K562 (cell line): ENCODE measurements around the gene MYH6. TPM values are rescaled to one million over a fixed set of nuclear protein-coding genes. Genes with fewer than 3 reads are reported as not detected.

ENCODE experiments used
- ATAC-seq: fragments of 200-7000 bp; cut with Tn5 transposase; 3 replicates; pipeline ENCODE4 v1.9.1; 2020; ENCODE audit warnings: moderate library complexity
- BruUV-seq: library from RNA; stranded (reverse); fragments of 400-500 nt; replicated peaks from 2 replicates; lab custom pipeline; 2021; lab: Mats Ljungman, UMichigan
- CTCF ChIA-PET: fragments of 300-600 bp; formaldehyde crosslinking; extraction: SDS; loops from one replicate; lab custom pipeline; 2021; ENCODE audit warnings: low intra/inter-chr PET ratio; lab: Yijun Ruan, JAX
- POLR2A ChIA-PET: fragments of 300-600, 350-650 bp; sonication (Branson Sonifier 250); formaldehyde crosslinking; extraction: SDS; loops from one replicate; lab custom pipeline; 2021; ENCODE audit warnings: antibody characterized with exemption, inconsistent platforms; lab: Yijun Ruan, JAX
- DNase-seq, 4 experiments: peaks; one replicate each; pipeline versions ENCODE4 v3.0.0 to v3.0.0-alpha.2; 2011 to 2018; ENCODE audit warnings: low spot score in 3 of 4, mixed read lengths in 3 of 4; ENCODE audit errors: extremely low read depth in 1 of 4
- FAIRE-seq: peaks from 2 replicates; lab custom pipeline; 2011; peaks lifted over from hg19 to GRCh38; lab: Jason Lieb, UNC
- H2AFZ ChIP-seq: 2 replicates; pipeline ENCODE4 v1.6.0; 2011; ENCODE audit warnings: low read depth, low read length, control low read depth, inconsistent platforms
- H3K27ac ChIP-seq: fragments of 200-600 bp; 3 replicates; pipeline ENCODE4 v1.8.0; 2011; ENCODE audit warnings: low read depth, mild to moderate bottlenecking, control low read depth, inconsistent platforms, low read length, moderate library complexity, mixed read lengths; ENCODE audit errors: extremely low read depth
- H3K27me3 ChIP-seq, 2 experiments: fragments of 300-600 bp in 1 of 2; 2 replicates in 1 of 2; 3 replicates in 1 of 2; pipeline versions ENCODE4 v1.6.0 to v1.8.0; 2011; ENCODE audit warnings: inconsistent platforms in 2 of 2, low read length in 2 of 2, mild to moderate bottlenecking in 1 of 2, mixed read lengths in 1 of 2, moderate library complexity in 1 of 2; ENCODE audit not compliant: control insufficient read depth in 2 of 2, insufficient read depth in 2 of 2
- H3K36me3 ChIP-seq: fragments of 300-600 bp; 3 replicates; pipeline ENCODE4 v1.8.0; 2011; ENCODE audit warnings: mild to moderate bottlenecking, low read length, inconsistent platforms; ENCODE audit not compliant: control insufficient read depth, insufficient read depth
- H3K4me1 ChIP-seq, 2 experiments: fragments of 200-600 bp in 1 of 2; replicated peaks in 1 of 2; 2 replicates in 1 of 2; 3 replicates in 1 of 2; pipeline versions ENCODE4 v1.5.1 to v1.8.0; 2011; ENCODE audit warnings: inconsistent platforms in 2 of 2, low read length in 2 of 2, mild to moderate bottlenecking in 1 of 2, mixed read lengths in 1 of 2, moderate library complexity in 1 of 2; ENCODE audit not compliant: control insufficient read depth in 2 of 2, insufficient read depth in 2 of 2
- H3K4me2 ChIP-seq: 2 replicates; pipeline ENCODE4 v1.6.1; 2011; ENCODE audit warnings: low read length, control low read depth, inconsistent platforms, mixed read lengths; ENCODE audit not compliant: insufficient read depth
- H3K4me3 ChIP-seq: fragments of 200-600 bp; sonication (generic), shearing (Covaris generic); 2 replicates; pipeline ENCODE4 v1.5.1; 2016; ENCODE audit warnings: control low read depth, inconsistent platforms
- H3K79me2 ChIP-seq: fragments of 200-600 bp; 3 replicates; pipeline ENCODE4 v1.8.0; 2011; ENCODE audit warnings: low read length, inconsistent platforms; ENCODE audit not compliant: control insufficient read depth, insufficient read depth
- H3K9ac ChIP-seq, 2 experiments: 2 replicates each; pipeline versions ENCODE4 v1.6.0 to v1.6.1; 2011; ENCODE audit warnings: low read depth in 2 of 2, low read length in 2 of 2, control low read depth in 1 of 2, inconsistent platforms in 1 of 2, mild to moderate bottlenecking in 1 of 2, mixed read lengths in 1 of 2; ENCODE audit not compliant: insufficient read depth in 1 of 2
- H3K9me1 ChIP-seq: one replicate; pipeline ENCODE4 v1.6.0; 2011; ENCODE audit warnings: inconsistent platforms, mild to moderate bottlenecking, low read length, moderate library complexity; ENCODE audit not compliant: control insufficient read depth, insufficient read depth
- H3K9me3 ChIP-seq: replicated peaks from 2 replicates; pipeline ENCODE4 v1.5.1; 2011; ENCODE audit warnings: low read depth, low read length, inconsistent platforms; ENCODE audit not compliant: control insufficient read depth, insufficient read depth
- H4K20me1 ChIP-seq: replicated peaks from 2 replicates; pipeline ENCODE4 v1.6.1; 2011; ENCODE audit warnings: low read length, inconsistent platforms, mixed read lengths; ENCODE audit not compliant: control insufficient read depth, insufficient read depth
- HOMEZ ChIP-seq: fragments of 250-450 bp; sonication (Bioruptor Pico); IDR thresholded peaks from 2 replicates; pipeline ENCODE4 v1.4.0; 2020; ENCODE audit warnings: mild to moderate bottlenecking, moderate library complexity
- SAFB ChIP-seq: fragments of 200-400 bp; formaldehyde crosslinking; IDR thresholded peaks from 2 replicates; pipeline ENCODE4 v1.6.1; 2017; ENCODE audit warnings: low read depth, low read length, borderline replicate concordance
- SMAD1 ChIP-seq: fragments of 150-350 bp; IDR thresholded peaks from 2 replicates; pipeline ENCODE4 v1.6.1; 2014; ENCODE audit warnings: low read length, low read depth; ENCODE audit not compliant: partially characterized antibody
- SMAD2 ChIP-seq: fragments of 150-350 bp; IDR thresholded peaks from 2 replicates; pipeline ENCODE4 v1.6.1; 2014; ENCODE audit warnings: low read depth, mild to moderate bottlenecking, low read length
- SOX6 ChIP-seq: fragments of 450-650 bp; IDR thresholded peaks from 2 replicates; pipeline ENCODE4 v1.6.1; 2014; ENCODE audit warnings: mild to moderate bottlenecking
- ZNF263 ChIP-seq: sonication (generic); formaldehyde crosslinking; IDR thresholded peaks from 2 replicates; pipeline ENCODE4 v1.8.0; 2022; ENCODE audit warnings: mild to moderate bottlenecking, missing genetic modification reagents, borderline replicate concordance
- WGBS: fragments of 100-300 bp; shearing (Covaris generic); methylation state at CpG from one replicate; pipeline ENCODE4 v1.1.6; 2016; ENCODE audit warnings: low coverage, mixed read lengths; ENCODE audit not compliant: insufficient coverage; ENCODE audit errors: missing lambda C conversion rate; 5-methylcytosine and 5-hydroxymethylcytosine counted together
- in situ Hi-C: fragments of 300-500 bp; cut with MboI; formaldehyde crosslinking; loops from 4 replicates; pipeline ENCODE4 v1.15.0; 2018; ENCODE audit warnings: inconsistent platforms, mixed read lengths
- intact Hi-C: fragments of 100-400 bp; cut with micrococcal nuclease; formaldehyde crosslinking; loops from 2 replicates; pipeline ENCODE4 v1.14.2; 2022
- polyA plus RNA-seq, 8 experiments: library from polyadenylated mRNA; depleted of rRNA in 4 of 8; stranded (reverse) in 5 of 8; unstranded in 3 of 8; fragments of >200 nt; fragmentation: Nextera tagmentation in 2 of 8; fragmentation: Illumina TruSeq in 1 of 8; extraction: Ambion mirVana in 2 of 8; extraction: Trizol in 1 of 8; gene quantifications; 2 replicates each; pipeline versions ENCODE4 v1.2.1 to v1.2.3, GENCODE V29; 2011 to 2014; ENCODE audit warnings: inconsistent platforms in 1 of 8, missing spikeins in 1 of 8
- total RNA-seq, 7 experiments: library from RNA; depleted of rRNA in 6 of 7; stranded (reverse); fragments of >200 nt in 6 of 7; fragmentation: Illumina TruSeq in 2 of 7; extraction: Trizol in 2 of 7; gene quantifications; 2 replicates each; pipeline versions ENCODE4 v1.2.1 to v1.2.3, GENCODE V29; 2011 to 2021; ENCODE audit warnings: low replicate concordance in 1 of 7
- TF ChIP-seq, protein P1 (sequence below): fragments of 450-650 bp; IDR thresholded peaks from 2 replicates; pipeline ENCODE4 v1.6.1; 2016; ENCODE audit warnings: missing biosample characterization, missing genetic modification characterization

MYH6 gene
- total and polyA plus RNA-seq, 9 of the 15 experiments (the other 6 are each of a cell fraction or from before 2014, with no cell fraction given) = not detected

GRCh38 chr14:23409966-23410635 is 2.0 kb upstream of the MYH6 start:
- ChIA-PET CTCF (no interaction called here), POLR2A (interaction anchor here (0.5 to 1.0 kb wide), 2 partner anchors 13 to 16 kb away, joined by 3 read pairs; no protein-coding TSS in a partner anchor)
- ATAC-seq (no peak), FAIRE-seq (no peak), DNase-seq (no peak)
- H3K4me1 ChIP-seq = no peaks in the 10 kb centered on the region
- in situ Hi-C loops = no loop called here
- whole genome bisulfite sequencing = 0% methylated on average over 6 of the region's 14 CpGs
- no TSS peak for BruUV-seq
- H3K9me3 ChIP-seq = no peaks in the 10 kb centered on the region
- no peak overlapping the region for H3K9ac ChIP-seq
- no peak overlapping the region for H3K4me3 ChIP-seq
- no peak overlapping the region for H3K27ac ChIP-seq
- no peaks in the 10 kb centered on the region for H3K79me2 ChIP-seq
- intact Hi-C loops = no loop called here
- no peaks in the 10 kb centered on the region for H3K9me1 ChIP-seq
- peaks cover 14 to 87% of the 10 kb centered on the region in 2 experiments; a peak in 4 of 5 replicates for H3K27me3 ChIP-seq
- TF ChIP-seq ZNF263 (CRISPR knock-in tag) (peak; percentile 91), SOX6 (no peak)
- H3K4me2 ChIP-seq = no peak overlapping the region
- no peaks in the 10 kb centered on the region for H4K20me1 ChIP-seq
- no peaks in the 10 kb centered on the region for H3K36me3 ChIP-seq
- no peak overlapping the region for H2AFZ ChIP-seq

- no peaks in the 10 kb centered on the region for H3K4me1 ChIP-seq
- H3K4me3 ChIP-seq = no peak overlapping the region
- ChIA-PET CTCF (no interaction called here), POLR2A (no interaction called here)
- TF ChIP-seq HOMEZ (CRISPR knock-in tag) (no peak), SMAD1 (no peak), SMAD2 (no peak), SAFB (no peak)
- TF ChIP-seq, protein P1, sequence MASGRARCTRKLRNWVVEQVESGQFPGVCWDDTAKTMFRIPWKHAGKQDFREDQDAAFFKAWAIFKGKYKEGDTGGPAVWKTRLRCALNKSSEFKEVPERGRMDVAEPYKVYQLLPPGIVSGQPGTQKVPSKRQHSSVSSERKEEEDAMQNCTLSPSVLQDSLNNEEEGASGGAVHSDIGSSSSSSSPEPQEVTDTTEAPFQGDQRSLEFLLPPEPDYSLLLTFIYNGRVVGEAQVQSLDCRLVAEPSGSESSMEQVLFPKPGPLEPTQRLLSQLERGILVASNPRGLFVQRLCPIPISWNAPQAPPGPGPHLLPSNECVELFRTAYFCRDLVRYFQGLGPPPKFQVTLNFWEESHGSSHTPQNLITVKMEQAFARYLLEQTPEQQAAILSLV (tag) = no peak
- no peak overlapping the region for H3K9ac ChIP-seq
- H3K9me1 ChIP-seq = no peaks in the 10 kb centered on the region
- H3K9me3 ChIP-seq = no peaks in the 10 kb centered on the region
- H3K27me3 ChIP-seq = peaks cover 16 to 87% of the 10 kb centered on the region in 2 experiments; a peak in 4 of 5 replicates
- H3K36me3 ChIP-seq = no peaks in the 10 kb centered on the region
- no peak overlapping the region for H3K27ac ChIP-seq
- no peaks in the 10 kb centered on the region for H3K79me2 ChIP-seq
- DNase-seq (no peak), ATAC-seq (no peak), FAIRE-seq (no peak)
- no peak overlapping the region for H3K4me2 ChIP-seq
- no TSS peak for BruUV-seq
- in situ Hi-C loops (no loop called here), intact Hi-C loops (no loop called here)
- no peaks in the 10 kb centered on the region for H4K20me1 ChIP-seq
- WGBS = 8% methylated on average over 2 of the region's 2 CpGs
- no peak overlapping the region for H2AFZ ChIP-seq
Observed at GRCh38 chr14:23409475-23409874, 1.4 kb upstream of the MYH6 start.
